ENCODE measurements around the gene GPR107. TPM values are rescaled to one million over a fixed set of nuclear protein-coding genes. Genes with fewer than 3 reads are reported as not detected.
A peak's percentile ranks its signal among the peaks of the same experiment; 100 is the strongest.

GPR107 gene
- total and polyA plus RNA-seq, 2 experiments from 2014 or later: 6.2 to 30.7 TPM

DNA sequence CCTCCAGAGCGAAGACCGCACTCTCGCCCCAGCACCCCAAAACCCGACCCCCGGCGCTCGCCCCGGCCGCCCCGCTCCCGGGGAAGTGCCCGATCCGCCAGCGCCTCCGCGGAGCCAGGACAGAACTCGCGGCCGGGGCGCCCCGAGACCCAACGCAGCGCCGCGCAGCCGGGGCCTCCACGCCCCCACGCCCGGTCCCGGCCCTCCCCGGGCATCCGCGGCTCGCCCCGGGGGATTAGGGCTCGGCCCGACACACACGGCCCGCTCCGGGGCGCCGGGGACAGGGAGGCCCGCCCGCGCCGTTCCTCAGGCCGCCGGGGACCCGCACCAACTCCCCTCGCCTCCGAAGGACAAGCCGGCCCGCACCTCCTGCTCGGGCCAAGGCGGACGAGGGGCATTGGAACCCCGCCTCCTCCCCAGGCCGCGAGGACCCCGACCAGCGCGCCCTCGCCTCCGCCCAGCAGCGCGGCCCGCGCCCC, 11.3 kb upstream of the GPR107 start:
- H3K27ac ChIP-seq (ENCODE audit: low read depth): no peak overlapping the region

More for the DNA sequence above, 11.3 kb upstream of the GPR107 start:
- Histone ChIP-seq H3F3A (replicated peaks; ENCODE audit: low read depth) (peaks cover 11% of the 10 kb centered on the region), H3K79me2 (replicated peaks; ENCODE audit: insufficient read depth) (peaks cover 40% of the 10 kb centered on the region), H2AFZ (peak overlapping the region; percentile 92; the same call in 1 of the 2 replicates), H4K20me1 (replicated peaks; ENCODE audit: insufficient read depth) (peaks cover 19% of the 10 kb centered on the region), H3K36me3 (ENCODE audit: insufficient read depth) (no peaks in the 10 kb centered on the region), H3K4me2 (peak overlapping the region; percentile 94), H3K9me2 (ENCODE audit: insufficient read depth) (no peaks in the 10 kb centered on the region), H3K27me3 (ENCODE audit: insufficient read depth) (peaks cover 37% of the 10 kb centered on the region), H3K4me1 (ENCODE audit: insufficient read depth) (peaks cover 9% of the 10 kb centered on the region), H3K4me3 (peak overlapping the region; percentile 95)
- TF ChIP-seq EZH2 (IDR thresholded peaks at IDR 0.05; ENCODE audit: low read depth, unreplicated experiment) (no peak), POLR2AphosphoS5 (IDR thresholded peaks at IDR 0.05; ENCODE audit: low read depth) (no peak), ZNF462 (CRISPR knock-in tag; IDR thresholded peaks at IDR 0.05) (no peak), ZNF331 (CRISPR knock-in tag; IDR thresholded peaks at IDR 0.05; ENCODE audit: low read depth) (no peak), CREB1 (CRISPR knock-in tag; IDR thresholded peaks at IDR 0.05; ENCODE audit: low read depth) (no peak), STAT1 (IDR thresholded peaks at IDR 0.05; ENCODE audit: unreplicated experiment) (no peak), CTCF (conservative IDR thresholded peaks at IDR 0.05; ENCODE audit: low read depth in 2 of 2) (no peak), JUNB (IDR thresholded peaks at IDR 0.05; ENCODE audit: unreplicated experiment) (no peak), ZNF114 (CRISPR knock-in tag; IDR thresholded peaks at IDR 0.05) (no peak), EZH2phosphoT487 (IDR thresholded peaks at IDR 0.05; ENCODE audit: unreplicated experiment) (no peak), NANOG (IDR thresholded peaks at IDR 0.05; ENCODE audit: borderline replicate concordance) (no peak)
- TF ChIP-seq, protein P1, sequence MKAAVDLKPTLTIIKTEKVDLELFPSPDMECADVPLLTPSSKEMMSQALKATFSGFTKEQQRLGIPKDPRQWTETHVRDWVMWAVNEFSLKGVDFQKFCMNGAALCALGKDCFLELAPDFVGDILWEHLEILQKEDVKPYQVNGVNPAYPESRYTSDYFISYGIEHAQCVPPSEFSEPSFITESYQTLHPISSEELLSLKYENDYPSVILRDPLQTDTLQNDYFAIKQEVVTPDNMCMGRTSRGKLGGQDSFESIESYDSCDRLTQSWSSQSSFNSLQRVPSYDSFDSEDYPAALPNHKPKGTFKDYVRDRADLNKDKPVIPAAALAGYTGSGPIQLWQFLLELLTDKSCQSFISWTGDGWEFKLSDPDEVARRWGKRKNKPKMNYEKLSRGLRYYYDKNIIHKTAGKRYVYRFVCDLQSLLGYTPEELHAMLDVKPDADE (IDR thresholded peaks at IDR 0.05): no peak
- TF ChIP-seq, protein P2, sequence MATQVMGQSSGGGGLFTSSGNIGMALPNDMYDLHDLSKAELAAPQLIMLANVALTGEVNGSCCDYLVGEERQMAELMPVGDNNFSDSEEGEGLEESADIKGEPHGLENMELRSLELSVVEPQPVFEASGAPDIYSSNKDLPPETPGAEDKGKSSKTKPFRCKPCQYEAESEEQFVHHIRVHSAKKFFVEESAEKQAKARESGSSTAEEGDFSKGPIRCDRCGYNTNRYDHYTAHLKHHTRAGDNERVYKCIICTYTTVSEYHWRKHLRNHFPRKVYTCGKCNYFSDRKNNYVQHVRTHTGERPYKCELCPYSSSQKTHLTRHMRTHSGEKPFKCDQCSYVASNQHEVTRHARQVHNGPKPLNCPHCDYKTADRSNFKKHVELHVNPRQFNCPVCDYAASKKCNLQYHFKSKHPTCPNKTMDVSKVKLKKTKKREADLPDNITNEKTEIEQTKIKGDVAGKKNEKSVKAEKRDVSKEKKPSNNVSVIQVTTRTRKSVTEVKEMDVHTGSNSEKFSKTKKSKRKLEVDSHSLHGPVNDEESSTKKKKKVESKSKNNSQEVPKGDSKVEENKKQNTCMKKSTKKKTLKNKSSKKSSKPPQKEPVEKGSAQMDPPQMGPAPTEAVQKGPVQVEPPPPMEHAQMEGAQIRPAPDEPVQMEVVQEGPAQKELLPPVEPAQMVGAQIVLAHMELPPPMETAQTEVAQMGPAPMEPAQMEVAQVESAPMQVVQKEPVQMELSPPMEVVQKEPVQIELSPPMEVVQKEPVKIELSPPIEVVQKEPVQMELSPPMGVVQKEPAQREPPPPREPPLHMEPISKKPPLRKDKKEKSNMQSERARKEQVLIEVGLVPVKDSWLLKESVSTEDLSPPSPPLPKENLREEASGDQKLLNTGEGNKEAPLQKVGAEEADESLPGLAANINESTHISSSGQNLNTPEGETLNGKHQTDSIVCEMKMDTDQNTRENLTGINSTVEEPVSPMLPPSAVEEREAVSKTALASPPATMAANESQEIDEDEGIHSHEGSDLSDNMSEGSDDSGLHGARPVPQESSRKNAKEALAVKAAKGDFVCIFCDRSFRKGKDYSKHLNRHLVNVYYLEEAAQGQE (IDR thresholded peaks at IDR 0.05; ENCODE audit: unreplicated experiment): no peak
- Mint-ChIP-seq H3K4me3 (peak overlapping the region; percentile 96), H3K36me3 (ENCODE audit: low read depth) (peaks cover 4% of the 10 kb centered on the region; the same call in 2 of the 3 replicates), H3K9me3 (peaks cover 2% of the 10 kb centered on the region; the same call in 1 of the 3 replicates), H3K27ac (peak overlapping the region; percentile 75), H3K4me1 (peaks cover 37% of the 10 kb centered on the region), H3K27me3 (ENCODE audit: insufficient read depth, low read depth, poor library complexity) (peaks cover 24% of the 10 kb centered on the region)
- peak; percentile 67 for DNase-seq (ENCODE audit: low spot score)
- peak; percentile 24 for ATAC-seq

All from GM23338 (cell line).